DOHH2 (cell line): ENCODE measurements around the gene SPHK1.

Experiments used
- H3F3A ChIP-seq: fragments of 200-600 bp; sonication (generic), shearing (Covaris generic); 2 replicates; pipeline ENCODE4 v1.6.0; 2016; ENCODE audit warnings: antibody characterized with exemption, mild to moderate bottlenecking; ENCODE audit not compliant: control insufficient read depth, insufficient read depth
- H3K27ac ChIP-seq: fragments of 200-600 bp; sonication (generic); 2 replicates; pipeline ENCODE4 v1.5.1; 2014; ENCODE audit warnings: low read depth, mild to moderate bottlenecking, low read length, moderate library complexity
- H3K27me3 ChIP-seq: fragments of 200-600 bp; sonication (generic); 2 replicates; pipeline ENCODE4 v1.6.1; 2014; ENCODE audit warnings: mild to moderate bottlenecking, low read length, mixed read lengths; ENCODE audit not compliant: control insufficient read depth
- H3K36me3 ChIP-seq: fragments of 200-600 bp; sonication (generic); 2 replicates; pipeline ENCODE4 v1.6.1; 2014; ENCODE audit warnings: mild to moderate bottlenecking, low read length, moderate library complexity, mixed read lengths; ENCODE audit not compliant: control insufficient read depth
- H3K4me1 ChIP-seq: fragments of 200-600 bp; sonication (generic); 2 replicates; pipeline ENCODE4 v1.6.1; 2014; ENCODE audit warnings: mild to moderate bottlenecking, low read length, mixed read lengths; ENCODE audit not compliant: control insufficient read depth
- H3K4me2 ChIP-seq: fragments of 200-600 bp; sonication (generic); 2 replicates; pipeline ENCODE4 v1.6.0; 2014; ENCODE audit warnings: mild to moderate bottlenecking, low read length, moderate library complexity
- H3K4me3 ChIP-seq: fragments of 200-600 bp; sonication (generic); 2 replicates; pipeline ENCODE4 v1.5.1; 2014; ENCODE audit warnings: mild to moderate bottlenecking, low read length, mixed read lengths
- H3K79me2 ChIP-seq: fragments of 200-600 bp; sonication (generic); 2 replicates; pipeline ENCODE4 v1.6.1; 2014; ENCODE audit warnings: mild to moderate bottlenecking, low read length, mixed read lengths; ENCODE audit not compliant: control insufficient read depth
- H3K9me2 ChIP-seq: fragments of 200-600 bp; sonication (generic); replicated peaks from 2 replicates; pipeline ENCODE4 v1.6.1; 2014; ENCODE audit warnings: mild to moderate bottlenecking, low read length, mixed read lengths; ENCODE audit not compliant: control insufficient read depth
- H3K9me3 ChIP-seq: fragments of 200-600 bp; sonication (generic); 2 replicates; pipeline ENCODE4 v1.6.1; 2014; ENCODE audit warnings: antibody characterized with exemption, low read length, mixed read lengths; ENCODE audit not compliant: control insufficient read depth, insufficient read depth
- H4K20me1 ChIP-seq: fragments of 200-600 bp; sonication (generic); 2 replicates; pipeline ENCODE4 v1.6.0; 2014; ENCODE audit warnings: low read depth, mild to moderate bottlenecking, antibody characterized with exemption, low read length, moderate library complexity; ENCODE audit not compliant: control insufficient read depth, insufficient read depth
- CTCF ChIP-seq: fragments of 200-600 bp; sonication (generic); IDR thresholded peaks from one replicate; pipeline ENCODE4 v1.5.1; 2014; ENCODE audit warnings: antibody characterized with exemption, mild to moderate bottlenecking, low read depth, low read length; ENCODE audit not compliant: poor library complexity, severe bottlenecking
- EZH2phosphoT487 ChIP-seq: fragments of 200-600 bp; sonication (generic); IDR thresholded peaks from 2 replicates; pipeline ENCODE4 v1.6.1; 2017; ENCODE audit warnings: borderline replicate concordance, mild to moderate bottlenecking, antibody characterized with exemption, low read length, moderate library complexity, mixed read lengths

Gene SPHK1

GRCh38 chr17:76427501-76428231, 43.3 kb downstream of the SPHK1 start:
- H3K27ac ChIP-seq, result peak overlapping the region; percentile 91
- peaks cover 88% of the 10 kb centered on the region for H3K79me2 ChIP-seq

GRCh38 chr17:76428511-76428910, 44.1 kb downstream of the SPHK1 start:
- peaks cover 35% of the 10 kb centered on the region for H3K36me3 ChIP-seq
- no peak for TF ChIP-seq CTCF
- no peak for TF ChIP-seq EZH2phosphoT487
- no peaks in the 10 kb centered on the region for H3K9me2 ChIP-seq
- no peaks in the 10 kb centered on the region for H4K20me1 ChIP-seq
- peak overlapping the region; percentile 64 for H3K4me3 ChIP-seq
- H3K4me2 ChIP-seq, result peak overlapping the region; percentile 82
- peaks cover 93% of the 10 kb centered on the region for H3K4me1 ChIP-seq
- peaks cover 22% of the 10 kb centered on the region for H3F3A ChIP-seq
- H3K9me3 ChIP-seq, result no peaks in the 10 kb centered on the region
- peak overlapping the region; percentile 91 for H3K27ac ChIP-seq
- H3K27me3 ChIP-seq, result no peaks in the 10 kb centered on the region
- peaks cover 89% of the 10 kb centered on the region for H3K79me2 ChIP-seq

More at GRCh38 chr17:76427501-76428231, 43.3 kb downstream of the SPHK1 start:
- H3K36me3 ChIP-seq, result peaks cover 33% of the 10 kb centered on the region
- peak overlapping the region; percentile 64 for H3K4me3 ChIP-seq
- H3K9me2 ChIP-seq, result no peaks in the 10 kb centered on the region
- TF ChIP-seq EZH2phosphoT487 (no peak), CTCF (no peak)
- H3K4me1 ChIP-seq, result peaks cover 92% of the 10 kb centered on the region
- H3K27me3 ChIP-seq, result no peaks in the 10 kb centered on the region
- no peaks in the 10 kb centered on the region for H4K20me1 ChIP-seq
- H3K4me2 ChIP-seq, result peak overlapping the region; percentile 82
- H3K9me3 ChIP-seq, result no peaks in the 10 kb centered on the region
- peaks cover 22% of the 10 kb centered on the region for H3F3A ChIP-seq

DNA sequence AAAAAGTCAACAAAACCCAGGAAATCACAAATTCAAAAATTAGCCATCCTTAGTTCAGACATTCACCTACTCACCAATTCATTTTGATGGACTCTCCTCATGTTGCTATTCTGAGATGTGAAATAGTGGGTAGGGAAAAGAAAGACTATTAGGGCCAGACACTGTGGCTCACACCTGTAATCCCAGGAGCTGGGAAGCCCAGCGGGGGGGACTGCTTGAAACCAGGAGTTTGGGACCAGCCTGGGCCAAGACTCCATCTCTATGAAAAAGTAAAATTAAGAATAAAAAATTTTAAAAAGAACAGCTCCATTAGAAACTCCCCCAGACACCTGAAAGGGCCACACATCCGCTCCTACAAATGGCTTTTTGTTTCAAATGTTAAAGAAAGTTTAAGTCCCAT, 47.1 kb downstream of the SPHK1 start:
- Histone ChIP-seq H3K4me3 (peak overlapping the region; percentile 72), H4K20me1 (no peaks in the 10 kb centered on the region), H3K9me3 (no peaks in the 10 kb centered on the region), H3K9me2 (no peaks in the 10 kb centered on the region), H3K4me2 (peak overlapping the region; percentile 96), H3F3A (peaks cover 30% of the 10 kb centered on the region), H3K27ac (peak overlapping the region; percentile 56), H3K27me3 (no peaks in the 10 kb centered on the region), H3K79me2 (peaks cover 92% of the 10 kb centered on the region), H3K4me1 (peaks cover 94% of the 10 kb centered on the region), H3K36me3 (peaks cover 40% of the 10 kb centered on the region)
- TF ChIP-seq CTCF (no peak), EZH2phosphoT487 (no peak)
